HG03175 (cell line): ENCODE measurements around the gene PAK5.

Experiments
- ATAC-seq: cut with Tn5 transposase; IDR thresholded peaks from one replicate; pipeline ENCODE4 v1.9.1; 2021; ENCODE audit warnings: mild to moderate bottlenecking, moderate library complexity; ENCODE audit not compliant: unreplicated experiment

Gene PAK5

DNA sequence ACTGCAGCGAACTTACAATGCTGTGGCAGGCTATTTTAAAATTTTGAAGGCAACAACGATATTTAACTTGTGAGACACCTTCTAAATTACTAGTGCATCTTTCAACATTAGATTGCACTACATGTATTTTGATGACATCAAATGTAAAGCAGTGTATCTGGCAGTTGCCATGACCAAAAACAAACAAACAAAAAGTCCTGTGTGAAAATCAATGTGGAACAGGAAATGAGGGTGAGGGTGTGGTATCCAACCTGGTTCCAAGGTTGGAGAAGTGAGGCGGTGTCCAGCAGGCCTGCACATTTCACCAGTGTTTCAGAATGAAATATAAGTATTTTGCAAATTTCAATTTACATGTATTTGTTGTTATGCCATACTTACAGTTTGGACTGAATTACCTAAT lies 212.5 kb downstream of the PAK5 start:
- ATAC-seq: no peak

DNA sequence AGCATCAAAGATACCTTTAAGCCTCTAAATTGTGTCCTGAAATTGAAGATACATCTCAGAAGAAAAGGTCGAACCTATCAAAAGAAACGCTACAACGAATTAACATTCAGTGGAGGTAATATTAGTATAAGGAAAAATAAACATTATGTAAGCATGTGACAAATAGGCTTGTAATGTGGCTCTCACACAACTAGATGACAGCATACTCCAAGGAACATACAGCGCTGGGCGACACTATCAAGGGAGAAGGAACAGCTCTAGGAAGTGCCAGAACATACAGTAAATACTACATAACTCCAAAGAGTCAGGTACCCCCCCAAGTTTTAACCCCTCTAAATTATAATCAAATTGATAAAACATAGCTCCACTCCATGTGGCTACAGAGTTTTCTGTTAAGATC lies 220.9 kb downstream of the PAK5 start:
- ATAC-seq: no peak

DNA sequence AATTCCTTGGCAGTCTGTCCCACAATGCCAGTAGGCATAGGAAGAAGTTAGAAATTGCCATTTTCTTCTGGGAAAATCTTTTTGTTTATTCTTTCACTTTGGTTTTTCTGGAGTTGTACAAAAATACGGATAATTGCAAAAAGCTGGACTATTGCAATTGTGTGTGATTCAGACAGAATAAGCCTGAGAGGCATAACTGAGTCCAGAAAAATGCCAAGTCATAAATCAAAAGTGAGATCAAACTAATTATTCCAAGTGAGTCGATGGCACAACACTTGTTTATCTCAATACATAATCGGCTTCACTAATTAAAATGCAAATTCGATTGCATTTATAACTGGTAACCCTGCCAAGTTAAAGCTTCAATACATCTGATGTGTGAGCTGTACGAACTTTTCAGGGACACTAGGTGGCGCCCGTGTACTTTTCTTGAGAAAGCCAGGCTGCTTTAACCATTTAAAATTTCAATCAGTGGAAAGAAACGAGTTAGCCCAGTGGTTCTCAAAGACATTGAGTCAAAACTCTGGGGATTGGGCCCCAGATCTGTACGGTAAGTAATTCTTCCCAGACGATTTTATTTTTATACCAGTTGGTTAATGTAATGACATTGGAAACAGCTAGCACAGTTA lies 221.9 kb downstream of the PAK5 start:
- ATAC-seq: peak; percentile 44

DNA sequence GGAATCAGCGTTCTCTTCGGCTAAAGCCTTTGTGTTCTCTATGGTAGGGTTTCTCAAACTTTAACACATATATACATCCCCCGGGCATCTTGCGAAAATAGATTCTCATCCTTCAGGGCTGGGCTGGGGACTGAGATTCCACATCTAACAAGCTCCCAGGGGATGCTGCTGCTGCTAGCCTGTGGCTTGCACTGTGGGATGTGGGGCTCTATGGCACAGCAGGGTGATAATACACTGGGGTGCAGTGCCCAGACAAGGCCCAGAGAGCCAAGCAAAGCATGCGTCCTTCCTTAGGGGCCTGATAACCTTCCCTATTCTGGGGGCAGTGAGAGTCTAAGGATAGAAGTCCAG lies 222.4 kb downstream of the PAK5 start:
- peak; percentile 1 for ATAC-seq

DNA sequence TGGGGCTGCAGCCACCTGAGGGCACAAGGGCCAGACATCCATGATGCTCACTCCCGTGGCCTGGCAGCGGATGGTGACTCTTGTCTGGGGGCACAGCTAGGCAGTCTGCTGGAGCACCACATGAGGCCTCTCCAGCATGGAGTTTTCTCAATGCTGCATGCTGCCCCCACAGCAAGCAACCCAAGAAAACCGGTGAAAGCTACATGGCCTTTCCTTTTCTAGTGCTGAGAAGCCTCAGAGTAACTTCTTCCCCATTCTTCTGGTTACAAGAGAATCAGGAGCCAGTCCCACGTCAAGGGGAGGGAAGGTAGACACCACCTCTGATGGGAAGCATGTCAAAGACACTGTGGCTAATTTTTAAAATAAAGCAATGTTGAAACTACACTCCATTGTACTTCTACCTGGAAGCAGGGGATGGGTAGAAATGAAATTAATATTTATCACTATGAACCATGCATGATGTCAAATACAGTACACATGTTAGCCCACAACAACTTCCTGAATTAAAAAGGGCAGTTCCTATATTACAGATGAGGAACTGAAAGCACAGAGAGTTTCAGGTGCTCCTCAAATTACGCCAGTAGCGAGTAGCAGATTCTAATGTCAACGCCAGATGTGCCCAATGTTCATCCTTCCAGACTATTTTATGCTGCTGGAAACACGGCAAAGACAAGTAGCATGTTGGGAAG lies 223.0 kb downstream of the PAK5 start:
- peak; percentile 97 for ATAC-seq

DNA sequence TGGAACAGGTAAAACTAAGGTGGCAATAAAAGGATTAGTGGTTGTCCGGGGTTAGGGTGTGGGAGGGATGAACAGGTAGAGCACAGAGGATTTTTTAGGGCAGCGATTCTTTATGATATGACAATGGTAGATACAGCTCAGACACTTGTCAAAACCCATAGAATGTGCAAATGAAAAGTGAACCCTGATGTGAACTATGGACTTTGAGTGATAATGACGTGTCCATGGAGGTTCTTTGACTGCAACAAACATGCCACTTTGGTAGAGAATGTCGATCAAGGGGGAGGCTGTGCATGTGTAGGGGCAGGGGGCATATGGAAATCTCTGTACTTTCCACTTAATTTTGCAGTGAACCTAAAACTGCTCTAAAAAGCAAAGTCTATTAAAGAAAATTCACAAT lies 223.8 kb downstream of the PAK5 start:
- no peak for ATAC-seq

DNA sequence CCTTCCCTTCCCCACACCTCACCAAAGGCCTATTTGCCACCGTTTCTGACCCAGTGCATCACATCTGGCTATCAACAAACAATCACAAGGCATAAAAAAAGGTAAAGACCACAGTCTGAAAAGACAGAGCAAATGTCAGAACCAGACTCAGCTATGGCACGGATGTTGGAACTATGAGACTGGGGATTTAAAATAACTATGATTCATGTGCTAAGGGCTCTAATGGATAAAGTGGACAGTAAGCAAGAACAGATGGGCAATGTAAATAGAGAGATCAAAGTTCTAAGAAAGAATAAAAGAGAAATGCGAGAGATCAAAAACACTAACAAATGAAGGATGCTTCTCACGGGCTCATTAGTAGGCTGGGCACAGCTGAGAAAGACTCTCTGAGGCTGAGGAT lies 225.0 kb downstream of the PAK5 start:
- ATAC-seq: no peak

DNA sequence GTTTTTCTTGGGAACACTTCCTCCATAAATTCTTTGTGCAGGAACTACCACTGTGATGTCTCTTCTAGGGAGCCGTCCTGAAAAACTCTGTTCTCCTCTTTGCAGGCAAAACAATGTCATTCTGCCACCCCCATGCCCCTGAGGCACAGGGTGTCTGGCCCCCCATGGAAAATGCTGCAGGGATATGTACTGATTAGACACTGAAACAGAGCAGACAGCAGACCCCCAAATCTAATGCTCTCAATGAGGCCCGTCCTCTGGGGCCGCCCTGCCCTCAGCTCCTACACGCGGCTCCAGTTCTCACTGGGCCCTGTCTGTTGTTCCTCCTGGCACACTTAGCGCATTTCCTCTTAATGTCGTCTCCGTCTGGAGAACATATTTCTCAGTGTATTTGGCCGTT lies 227.0 kb downstream of the PAK5 start:
- ATAC-seq: no peak

DNA sequence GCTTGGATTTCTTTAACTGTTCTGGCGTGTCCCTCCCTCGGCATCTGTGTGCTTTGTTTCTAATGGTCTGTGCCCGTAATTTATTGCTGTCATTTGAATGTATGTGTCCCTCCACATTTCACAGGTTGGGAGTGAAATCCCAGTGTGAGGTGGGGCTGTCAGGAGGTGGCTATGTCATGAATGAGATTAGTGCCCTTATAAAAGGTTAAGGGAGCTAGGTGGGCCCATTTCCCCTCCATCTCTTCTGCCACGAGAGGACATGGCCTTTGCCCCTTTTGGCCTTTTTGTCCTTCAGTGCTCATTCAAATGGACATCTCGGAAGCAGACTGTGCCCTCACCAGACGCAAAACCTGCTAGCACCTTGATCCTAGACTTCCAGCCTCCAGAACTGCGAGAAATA lies 228.2 kb downstream of the PAK5 start:
- no peak for ATAC-seq

DNA sequence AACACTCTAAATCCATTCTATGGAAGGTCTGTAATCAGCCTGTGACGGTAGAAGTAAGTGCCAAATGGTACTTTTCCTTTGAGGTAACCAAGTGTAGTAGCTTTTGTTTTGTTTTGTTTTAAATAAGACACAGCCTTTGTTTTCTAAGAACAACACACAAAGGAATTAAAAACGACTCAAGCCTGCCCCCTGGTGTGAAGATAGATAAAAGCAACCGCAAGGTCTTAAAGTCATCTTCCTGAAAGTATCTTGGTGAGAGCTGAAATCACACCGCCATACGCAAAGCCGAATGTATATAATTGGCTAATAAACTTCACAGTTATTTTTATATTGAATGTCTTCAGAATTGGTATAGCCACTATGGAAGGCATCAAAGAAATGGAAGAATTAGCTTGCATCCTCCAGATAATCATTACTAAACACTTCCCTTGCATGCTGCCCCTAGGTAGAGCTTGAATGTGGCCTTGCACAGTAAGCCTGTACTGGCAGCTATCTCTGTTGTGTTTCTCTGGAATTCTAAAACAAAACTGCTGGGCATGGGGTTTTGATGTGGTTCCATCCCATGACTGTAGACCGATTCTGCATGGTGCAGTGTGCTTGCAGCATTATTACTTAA lies 228.9 kb downstream of the PAK5 start:
- ATAC-seq: peak; percentile 73

DNA sequence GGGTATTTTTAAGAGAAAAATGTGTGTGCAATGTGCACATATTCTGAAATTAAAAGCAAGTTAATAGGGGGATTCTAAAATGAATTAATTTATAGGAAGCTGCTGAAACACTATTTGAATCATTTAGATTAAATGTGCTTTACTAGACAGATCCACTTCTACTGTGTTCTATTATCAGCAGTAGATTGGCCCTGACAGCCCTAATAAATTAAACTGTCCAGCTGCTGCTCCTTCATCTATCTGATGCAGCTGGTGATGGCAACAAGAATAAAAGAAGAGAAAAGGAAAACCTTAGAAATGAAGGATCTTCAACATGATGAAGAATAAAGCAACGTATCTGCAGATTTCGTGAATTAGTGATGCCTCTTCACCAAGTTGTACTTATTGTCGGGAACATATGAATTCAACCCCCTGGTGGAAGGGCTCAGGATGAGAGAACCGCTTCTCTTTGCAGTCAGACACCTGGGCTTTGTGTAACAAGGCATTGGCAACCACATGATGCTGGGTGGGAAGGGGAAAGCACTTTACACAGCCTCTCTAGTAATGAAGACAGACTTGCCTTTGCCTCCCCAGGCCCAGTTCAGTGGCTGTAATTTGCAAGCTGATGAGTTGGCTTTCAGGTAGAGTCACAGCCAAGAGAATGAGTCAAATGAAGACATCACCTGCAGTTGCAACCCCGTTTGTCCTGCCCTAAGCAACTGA lies 230.1 kb downstream of the PAK5 start:
- ATAC-seq: no peak

DNA sequence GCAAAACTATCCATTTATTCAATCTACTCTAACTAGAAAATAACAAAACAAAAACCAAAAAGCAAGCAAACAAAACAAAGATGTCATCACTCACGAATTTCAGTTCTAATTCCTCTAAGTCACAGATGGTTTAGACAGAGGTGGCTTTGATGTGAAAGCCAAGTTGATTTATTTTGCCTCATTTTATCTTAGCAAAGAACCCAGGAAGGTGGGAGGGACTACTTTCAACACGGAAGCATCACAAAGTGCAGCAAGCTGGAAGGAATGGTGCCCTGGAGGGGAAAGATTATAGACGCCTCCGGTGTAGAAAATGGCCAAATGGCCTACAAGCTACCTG lies 236.1 kb downstream of the PAK5 start:
- ATAC-seq: no peak

DNA sequence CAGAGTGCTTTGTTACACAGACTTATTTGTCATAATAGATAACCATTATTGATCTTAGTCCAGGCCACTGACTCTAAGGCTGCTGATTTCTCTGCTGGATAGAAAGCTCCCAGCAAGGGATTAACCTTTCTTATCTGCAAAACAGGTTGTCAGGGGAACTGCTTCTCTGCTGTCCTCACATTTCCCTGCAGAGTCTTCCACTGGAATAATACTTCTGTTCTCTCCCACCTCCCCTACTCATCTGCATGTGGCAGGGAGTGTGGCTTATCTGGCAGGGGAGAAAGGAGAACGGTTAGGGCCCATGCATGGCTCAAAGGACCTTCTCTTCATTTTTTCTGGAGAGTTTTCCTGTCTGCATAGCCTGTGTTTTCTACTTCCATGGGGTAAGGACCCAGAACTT lies 238.3 kb downstream of the PAK5 start:
- no peak for ATAC-seq

DNA sequence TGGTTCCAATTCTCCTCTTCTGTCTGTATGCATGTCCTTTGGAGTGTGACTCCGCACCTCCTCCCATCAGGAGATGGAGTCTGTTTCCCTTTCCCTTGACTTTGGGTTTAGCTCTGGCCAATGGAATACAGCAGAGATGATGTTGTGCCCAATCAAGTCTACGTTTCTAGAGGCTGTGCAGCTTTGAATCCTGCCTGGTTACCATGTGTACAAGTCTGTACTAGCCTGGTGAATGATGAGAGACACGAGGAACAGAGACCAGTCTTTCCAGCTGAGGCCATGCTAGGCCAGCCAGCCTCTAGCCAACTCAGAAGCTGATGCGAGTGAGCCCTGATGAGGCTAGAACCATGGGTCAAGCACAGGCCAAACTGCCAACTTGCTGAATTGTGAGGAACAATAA lies 241.3 kb downstream of the PAK5 start:
- no peak for ATAC-seq

DNA sequence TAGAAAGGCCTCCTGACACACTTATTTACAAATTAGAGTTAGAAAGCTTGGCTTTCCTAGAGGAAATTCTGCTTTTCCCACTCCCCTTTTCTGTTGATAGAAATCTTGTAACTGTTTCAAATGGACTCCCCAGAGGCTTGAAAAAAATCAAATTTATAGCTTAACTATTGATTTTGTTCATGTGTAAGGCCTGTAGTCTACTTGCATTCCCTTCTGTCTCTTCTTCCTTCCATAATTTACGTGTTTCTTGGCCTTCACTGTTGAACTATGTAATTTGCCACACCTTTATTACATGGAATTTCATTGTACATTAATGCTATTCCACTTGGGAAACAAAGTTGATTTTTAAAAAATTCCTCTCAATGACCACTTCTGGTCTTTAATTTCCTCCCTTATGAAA lies 243.1 kb downstream of the PAK5 start:
- ATAC-seq: no peak

DNA sequence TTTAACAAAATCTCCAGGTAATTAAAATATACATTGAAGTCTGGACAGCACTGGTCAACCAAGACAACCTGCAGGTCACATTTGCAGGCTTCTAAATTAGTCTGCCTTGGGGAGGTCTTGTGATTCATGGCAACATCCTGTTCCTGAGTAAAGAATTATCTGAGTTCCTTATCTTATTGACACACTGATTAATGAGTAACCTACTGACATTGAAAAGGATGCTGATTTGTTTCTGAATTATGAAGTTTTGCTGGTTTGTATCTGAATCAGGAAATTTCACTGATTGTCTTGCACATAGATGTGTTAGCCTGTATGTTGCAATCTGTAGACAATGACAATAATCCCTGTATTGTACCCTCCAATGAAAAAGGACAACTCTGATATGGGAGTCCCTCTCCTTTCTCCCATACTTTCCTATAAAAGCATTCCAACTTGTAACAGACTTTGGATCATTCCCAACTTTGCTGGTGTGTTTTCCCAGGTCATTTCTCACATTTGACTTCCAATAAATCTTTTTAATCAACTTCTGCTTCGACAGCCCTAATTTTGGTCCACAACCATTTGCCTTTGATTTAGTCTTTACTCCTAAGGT lies 244.5 kb downstream of the PAK5 start:
- no peak for ATAC-seq

DNA sequence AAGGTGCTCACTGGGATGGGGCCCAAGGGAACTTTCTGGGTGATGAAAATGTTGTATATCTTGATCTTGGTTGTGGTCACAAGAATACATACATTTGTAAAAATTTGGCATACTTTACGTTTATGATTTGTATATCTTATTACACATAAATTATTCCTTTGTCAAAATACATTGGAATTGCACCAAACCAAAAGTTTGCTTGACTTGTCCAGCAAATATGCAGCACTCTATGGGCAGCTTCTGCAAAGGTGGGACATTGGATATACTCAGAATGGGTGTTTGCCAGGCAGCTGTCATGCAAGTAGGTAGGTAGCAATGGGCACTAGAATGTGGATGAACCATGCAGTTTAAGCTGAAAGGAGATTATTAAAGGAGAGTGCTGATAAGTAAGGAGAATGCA lies 246.5 kb downstream of the PAK5 start:
- no peak for ATAC-seq

DNA sequence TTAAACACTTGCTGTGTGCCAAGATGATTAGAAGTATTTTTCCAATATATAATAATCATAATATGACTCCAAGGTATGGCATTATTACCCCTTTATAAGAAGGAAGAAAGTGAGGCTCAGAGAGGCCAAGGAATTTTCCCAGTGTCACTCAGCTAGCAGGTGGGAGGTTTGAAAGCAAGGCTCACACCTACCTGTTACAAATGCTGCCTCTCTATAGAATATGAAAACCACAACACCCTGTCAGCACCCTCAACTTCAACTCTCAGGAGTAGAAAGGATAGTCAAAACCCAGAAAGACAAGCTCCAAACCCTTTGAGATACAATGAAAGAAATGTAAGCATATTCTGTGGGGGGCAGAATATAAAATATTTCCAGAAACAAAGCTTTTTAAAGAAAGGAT lies 247.8 kb downstream of the PAK5 start:
- no peak for ATAC-seq

DNA sequence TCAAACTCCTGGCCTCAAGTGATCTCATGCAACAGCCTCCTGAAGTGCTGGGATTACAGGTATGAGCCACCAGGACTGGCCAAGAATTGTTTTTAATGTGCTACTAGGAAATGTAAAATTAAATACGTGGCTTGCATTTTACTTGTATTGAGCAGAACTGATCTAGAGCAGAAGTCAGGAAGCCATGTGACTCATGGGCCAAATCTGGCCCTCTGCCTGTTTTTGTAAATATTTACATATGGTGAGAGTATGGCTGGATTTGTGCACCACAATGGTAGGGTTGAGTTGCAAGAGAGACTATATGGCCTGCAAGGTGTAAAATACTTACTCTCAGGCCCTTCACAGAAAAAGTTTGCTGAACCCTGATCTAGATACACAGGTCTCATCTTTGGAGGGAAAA lies 248.7 kb downstream of the PAK5 start:
- no peak for ATAC-seq

DNA sequence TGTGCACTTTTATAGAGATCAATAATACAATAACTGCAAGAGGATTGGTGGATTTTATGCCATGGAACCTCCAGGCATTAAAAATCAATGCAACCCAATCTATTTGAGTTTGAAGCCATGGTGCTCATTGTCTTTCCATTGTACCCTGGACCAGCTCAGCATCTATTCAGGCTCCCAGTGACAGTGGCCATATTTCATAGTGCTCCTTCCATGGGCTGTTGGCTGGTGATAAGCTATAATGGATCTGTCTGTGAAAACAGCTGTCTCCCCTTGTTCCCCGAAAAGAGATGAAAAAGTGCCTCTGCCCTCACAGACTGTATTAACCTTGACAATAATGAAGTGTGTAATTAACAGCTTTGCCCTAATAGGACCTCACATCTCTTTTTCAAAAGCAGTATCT lies 250.2 kb downstream of the PAK5 start:
- ATAC-seq: no peak

DNA sequence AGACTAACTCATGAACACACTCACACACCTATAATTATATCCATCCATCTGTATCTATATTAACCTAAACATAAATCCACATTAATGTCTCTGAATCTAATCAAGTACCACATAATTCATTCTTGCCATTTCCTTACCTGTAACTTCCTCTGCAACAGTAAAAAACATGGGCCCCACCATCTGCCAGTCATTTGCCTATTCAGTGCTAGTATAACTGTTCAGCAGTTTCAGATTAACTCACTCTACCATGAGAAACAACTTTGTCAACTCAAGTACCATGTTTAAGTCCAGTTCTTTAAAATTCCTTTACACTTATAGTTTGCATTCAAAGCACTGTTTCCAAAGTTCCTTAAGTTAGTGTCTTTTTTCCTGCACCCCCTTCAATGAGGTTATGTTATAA lies 255.7 kb downstream of the PAK5 start:
- no peak for ATAC-seq

DNA sequence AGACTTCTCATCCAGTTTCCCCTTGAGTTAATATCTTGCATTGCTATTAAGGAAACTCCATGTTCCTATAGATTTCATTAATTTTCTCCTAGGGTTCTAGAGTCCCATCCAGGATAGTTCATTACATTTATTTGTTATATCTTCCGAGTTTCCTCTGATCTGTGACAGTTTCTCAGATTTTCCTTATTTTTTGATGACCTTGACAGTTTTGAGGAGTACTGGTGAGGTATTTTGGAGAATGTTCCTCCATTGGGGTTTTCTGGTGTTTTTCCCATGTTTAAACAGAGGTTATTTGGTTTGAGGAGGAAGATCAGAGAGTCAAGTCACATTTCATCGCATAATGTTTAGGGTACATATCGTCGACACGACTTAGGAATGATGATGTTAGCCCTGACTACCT lies 256.7 kb downstream of the PAK5 start:
- no peak for ATAC-seq
